ENCODE measurements around the gene CDX1.

- TF ChIP-seq SP1 (IDR thresholded peaks at IDR 0.05) (no peak), FOXA1 (IDR thresholded peaks at IDR 0.05) (no peak), SUZ12 (IDR thresholded peaks at IDR 0.05) (no peak), HDGF (IDR thresholded peaks at IDR 0.05; ENCODE audit: borderline replicate concordance) (no peak), FOXM1 (IDR thresholded peaks at IDR 0.05; ENCODE audit: borderline replicate concordance) (no peak), BHLHE40 (IDR thresholded peaks at IDR 0.05; ENCODE audit: borderline replicate concordance) (no peak), FOXK2 (IDR thresholded peaks at IDR 0.05) (no peak)
- TF ChIP-seq, protein P1, sequence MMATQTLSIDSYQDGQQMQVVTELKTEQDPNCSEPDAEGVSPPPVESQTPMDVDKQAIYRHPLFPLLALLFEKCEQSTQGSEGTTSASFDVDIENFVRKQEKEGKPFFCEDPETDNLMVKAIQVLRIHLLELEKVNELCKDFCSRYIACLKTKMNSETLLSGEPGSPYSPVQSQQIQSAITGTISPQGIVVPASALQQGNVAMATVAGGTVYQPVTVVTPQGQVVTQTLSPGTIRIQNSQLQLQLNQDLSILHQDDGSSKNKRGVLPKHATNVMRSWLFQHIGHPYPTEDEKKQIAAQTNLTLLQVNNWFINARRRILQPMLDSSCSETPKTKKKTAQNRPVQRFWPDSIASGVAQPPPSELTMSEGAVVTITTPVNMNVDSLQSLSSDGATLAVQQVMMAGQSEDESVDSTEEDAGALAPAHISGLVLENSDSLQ (IDR thresholded peaks at IDR 0.05): no peak
Observed at GRCh38 chr5:150217038-150217437, 50.5 kb downstream of the CDX1 start.
